Keratinocyte (primary cell): Measurements from ENCODE around the gene LRRC7. TPM values are rescaled to one million over a fixed set of nuclear protein-coding genes. Genes with fewer than 3 reads are reported as not detected.

Source experiments
- DNase-seq: peaks from one replicate; pipeline ENCODE4 v3.0.0-alpha.2; 2011; ENCODE audit warnings: low read depth, missing footprints, low spot score
- FAIRE-seq: peaks from 2 replicates; lab custom pipeline; 2011; peaks lifted over from hg19 to GRCh38; lab: Jason Lieb, UNC
- H2AFZ ChIP-seq: 2 replicates; pipeline ENCODE4 v1.6.0; 2012; ENCODE audit warnings: low read length, control low read depth, inconsistent platforms; ENCODE audit not compliant: control insufficient read depth
- H3K27ac ChIP-seq: 2 replicates; pipeline ENCODE4 v1.5.1; 2011; ENCODE audit warnings: low read length; ENCODE audit not compliant: control insufficient read depth, insufficient read depth
- H3K27me3 ChIP-seq: 3 replicates; pipeline ENCODE4 v1.6.0; 2011; ENCODE audit warnings: low read length; ENCODE audit not compliant: control insufficient read depth, insufficient read depth; ENCODE audit errors: extremely low read depth
- H3K36me3 ChIP-seq, 2 experiments: 2 replicates in 1 of 2; 3 replicates in 1 of 2; pipeline ENCODE4 v1.5.1; 2011; ENCODE audit warnings: low read length in 2 of 2, mild to moderate bottlenecking in 1 of 2; ENCODE audit not compliant: control insufficient read depth in 2 of 2, insufficient read depth in 2 of 2; ENCODE audit errors: extremely low read depth in 1 of 2
- H3K4me1 ChIP-seq: 3 replicates; pipeline ENCODE4 v1.5.1; 2011; ENCODE audit warnings: low read length; ENCODE audit not compliant: control insufficient read depth, insufficient read depth; ENCODE audit errors: extremely low read depth
- H3K4me2 ChIP-seq: 3 replicates; pipeline ENCODE4 v1.6.0; 2011; ENCODE audit warnings: low read depth, low read length; ENCODE audit not compliant: control insufficient read depth, insufficient read depth; ENCODE audit errors: extremely low read depth
- H3K4me3 ChIP-seq, 3 experiments: fragments of 200-600 bp in 1 of 3; sonication (generic) in 1 of 3; 2 replicates in 2 of 3; 3 replicates in 1 of 3; pipeline ENCODE4 v1.5.1; 2011 to 2016; ENCODE audit warnings: low read length in 3 of 3, mild to moderate bottlenecking in 3 of 3, control low read depth in 2 of 3, inconsistent platforms in 1 of 3, low read depth in 1 of 3, mixed read lengths in 1 of 3, mixed run types in 1 of 3, moderate library complexity in 1 of 3; ENCODE audit not compliant: control insufficient read depth in 2 of 3, insufficient read depth in 2 of 3; ENCODE audit errors: extremely low read depth in 1 of 3
- H3K79me2 ChIP-seq: 2 replicates; pipeline ENCODE4 v1.6.0; 2012; ENCODE audit warnings: low read length; ENCODE audit not compliant: control insufficient read depth, insufficient read depth
- H3K9ac ChIP-seq: 3 replicates; pipeline ENCODE4 v1.6.0; 2011; ENCODE audit warnings: low read length; ENCODE audit not compliant: control insufficient read depth, insufficient read depth; ENCODE audit errors: extremely low read depth
- H3K9me1 ChIP-seq: 3 replicates; pipeline ENCODE4 v1.6.0; 2011; ENCODE audit warnings: low read length; ENCODE audit not compliant: control insufficient read depth, insufficient read depth; ENCODE audit errors: extremely low read depth
- H3K9me3 ChIP-seq: 2 replicates; pipeline ENCODE4 v1.5.1; 2012; ENCODE audit warnings: low read depth, low read length; ENCODE audit not compliant: control insufficient read depth
- H4K20me1 ChIP-seq: 3 replicates; pipeline ENCODE4 v1.6.0; 2011; ENCODE audit warnings: low read length; ENCODE audit not compliant: control insufficient read depth, insufficient read depth; ENCODE audit errors: extremely low read depth
- CTCF ChIP-seq, 3 experiments: IDR thresholded peaks in 1 of 3; conservative IDR thresholded peaks in 1 of 3; optimal IDR thresholded peaks in 1 of 3; 2 replicates in 2 of 3; 3 replicates in 1 of 3; pipeline versions ENCODE3 to v1.5.1; 2011; ENCODE audit warnings: low read length in 3 of 3, mild to moderate bottlenecking in 3 of 3, moderate library complexity in 2 of 3, control low read depth in 1 of 3, inconsistent platforms in 1 of 3; ENCODE audit not compliant: insufficient read depth in 2 of 3; ENCODE audit errors: extremely low read depth in 1 of 3
- EZH2 ChIP-seq: IDR thresholded peaks from one replicate; pipeline ENCODE4 v1.6.1; 2012; ENCODE audit warnings: inconsistent platforms, mild to moderate bottlenecking, low read length, moderate library complexity
- dilution Hi-C: fragments of 300-500 bp; cut with MboI; formaldehyde crosslinking; loops from one replicate; pipeline ENCODE4 v1.7.0; 2020; ENCODE audit warnings: low sequenced_read_pairs; ENCODE audit not compliant: extremely low pct_ligation_motif_present
- polyA plus RNA-seq, 5 experiments: library from polyadenylated mRNA; depleted of rRNA in 3 of 5; stranded (reverse) in 3 of 5; stranded (forward) in 1 of 5; unstranded in 1 of 5; fragments of >200 nt; gene quantifications; 1 replicate in 1 of 5; 2 replicates in 3 of 5; 3 replicates in 1 of 5; pipeline versions ENCODE4 v1.2.1 to v1.2.3, GENCODE V29; 2011 to 2012; ENCODE audit warnings: missing spikeins in 2 of 5, low read depth in 1 of 5, low replicate concordance in 1 of 5

LRRC7 gene
- polyA plus RNA-seq, 1 donor (not counting 4 experiments of a cell fraction or from before 2014, with no cell fraction given), result 0.28 TPM

DNA sequence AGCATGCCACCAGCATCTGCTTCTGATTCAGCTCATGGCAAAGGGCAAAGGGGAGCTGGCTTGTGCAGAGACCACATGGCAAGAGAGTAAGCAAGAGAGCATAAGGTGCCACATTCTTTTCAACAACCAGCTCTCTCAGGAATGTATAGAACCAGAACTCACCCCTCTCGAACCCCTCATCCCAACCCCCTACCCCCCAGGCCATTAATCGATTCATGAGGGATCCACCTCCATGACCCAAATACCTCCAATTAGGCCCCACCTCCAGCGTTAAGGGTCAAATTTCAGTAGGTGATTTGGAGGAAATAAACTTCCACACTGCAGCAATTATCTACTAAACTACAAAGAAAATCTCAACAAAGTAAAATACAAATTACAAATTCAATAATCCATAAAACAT lies 32.2 kb upstream of the LRRC7 start:
- TF ChIP-seq EZH2, result no peak
- no peak for TF ChIP-seq CTCF (optimal IDR thresholded peaks at IDR 0.05 in 1 of 3, IDR thresholded peaks at IDR 0.05 in 1 of 3, conservative IDR thresholded peaks at IDR 0.05 in 1 of 3; ENCODE audit: extremely low read depth in 1 of 3, insufficient read depth in 2 of 3, low read length in 3 of 3)
- H3K9me3 ChIP-seq, result no peaks in the 10 kb centered on the region
- H3K9ac ChIP-seq, result no peak overlapping the region
- no peaks in the 10 kb centered on the region for H3K79me2 ChIP-seq
- no peak overlapping the region for H2AFZ ChIP-seq
- no peaks in the 10 kb centered on the region for H3K36me3 ChIP-seq
- H3K4me1 ChIP-seq, result peaks cover 2% of the 10 kb centered on the region
- no peak for DNase-seq
- no peaks in the 10 kb centered on the region for H3K27me3 ChIP-seq
- H3K9me1 ChIP-seq, result no peaks in the 10 kb centered on the region
- H3K27ac ChIP-seq, result no peak overlapping the region
- no peak overlapping the region for H3K4me2 ChIP-seq
- H4K20me1 ChIP-seq, result no peaks in the 10 kb centered on the region
- no peak for FAIRE-seq
- dilution Hi-C loops, result no loop called here
- no peak overlapping the region for H3K4me3 ChIP-seq

DNA sequence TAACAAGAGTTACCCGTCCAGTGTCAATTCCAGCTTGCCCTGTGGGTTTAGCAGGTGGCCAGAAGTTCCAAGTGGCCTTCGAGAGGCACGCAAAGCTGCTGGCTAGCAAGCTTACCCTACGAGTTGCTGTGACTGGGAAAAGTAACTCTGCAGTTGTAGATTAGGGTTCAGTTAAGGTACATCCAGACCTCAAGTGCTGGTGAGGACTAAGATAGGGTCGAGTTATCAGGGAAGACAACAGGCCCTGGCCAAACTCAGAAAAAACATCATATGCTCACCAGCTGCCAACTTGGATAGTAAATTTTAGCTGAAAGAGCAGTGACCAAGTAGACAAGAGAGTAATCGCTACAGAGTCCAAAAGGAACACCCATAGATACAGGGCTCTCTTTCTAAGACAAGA lies 27.7 kb upstream of the LRRC7 start:
- Histone ChIP-seq H3K79me2 (no peaks in the 10 kb centered on the region), H3K9me3 (no peaks in the 10 kb centered on the region), H3K9me1 (no peaks in the 10 kb centered on the region), H4K20me1 (no peaks in the 10 kb centered on the region), H3K27me3 (no peaks in the 10 kb centered on the region), H3K4me1 (no peaks in the 10 kb centered on the region), H3K4me2 (no peak overlapping the region), H3K4me3 (no peak overlapping the region), H3K27ac (no peak overlapping the region), H3K36me3 (no peaks in the 10 kb centered on the region), H2AFZ (no peak overlapping the region), H3K9ac (no peak overlapping the region)
- FAIRE-seq (no peak), DNase-seq (no peak)
- TF ChIP-seq CTCF (optimal IDR thresholded peaks at IDR 0.05 in 1 of 3, IDR thresholded peaks at IDR 0.05 in 1 of 3, conservative IDR thresholded peaks at IDR 0.05 in 1 of 3; ENCODE audit: extremely low read depth in 1 of 3, insufficient read depth in 2 of 3, low read length in 3 of 3) (no peak), EZH2 (no peak)
- dilution Hi-C loops, result loop anchor here (5.0 kb wide), 1 partner anchor 73 kb away; no protein-coding TSS in a partner anchor
